ENCODE results near the gene TANK. TPM values are rescaled to one million over a fixed set of nuclear protein-coding genes. Genes with fewer than 3 reads are reported as not detected.

Gene TANK
- total RNA-seq, 1 experiment from 2014 or later = 24.5 TPM

- TF ChIP-seq, protein P1, sequence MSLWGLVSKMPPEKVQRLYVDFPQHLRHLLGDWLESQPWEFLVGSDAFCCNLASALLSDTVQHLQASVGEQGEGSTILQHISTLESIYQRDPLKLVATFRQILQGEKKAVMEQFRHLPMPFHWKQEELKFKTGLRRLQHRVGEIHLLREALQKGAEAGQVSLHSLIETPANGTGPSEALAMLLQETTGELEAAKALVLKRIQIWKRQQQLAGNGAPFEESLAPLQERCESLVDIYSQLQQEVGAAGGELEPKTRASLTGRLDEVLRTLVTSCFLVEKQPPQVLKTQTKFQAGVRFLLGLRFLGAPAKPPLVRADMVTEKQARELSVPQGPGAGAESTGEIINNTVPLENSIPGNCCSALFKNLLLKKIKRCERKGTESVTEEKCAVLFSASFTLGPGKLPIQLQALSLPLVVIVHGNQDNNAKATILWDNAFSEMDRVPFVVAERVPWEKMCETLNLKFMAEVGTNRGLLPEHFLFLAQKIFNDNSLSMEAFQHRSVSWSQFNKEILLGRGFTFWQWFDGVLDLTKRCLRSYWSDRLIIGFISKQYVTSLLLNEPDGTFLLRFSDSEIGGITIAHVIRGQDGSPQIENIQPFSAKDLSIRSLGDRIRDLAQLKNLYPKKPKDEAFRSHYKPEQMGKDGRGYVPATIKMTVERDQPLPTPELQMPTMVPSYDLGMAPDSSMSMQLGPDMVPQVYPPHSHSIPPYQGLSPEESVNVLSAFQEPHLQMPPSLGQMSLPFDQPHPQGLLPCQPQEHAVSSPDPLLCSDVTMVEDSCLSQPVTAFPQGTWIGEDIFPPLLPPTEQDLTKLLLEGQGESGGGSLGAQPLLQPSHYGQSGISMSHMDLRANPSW (CRISPR knock-in tag; conservative IDR thresholded peaks at IDR 0.05; ENCODE audit: low read depth) = no peak
- TF ChIP-seq, protein P2, sequence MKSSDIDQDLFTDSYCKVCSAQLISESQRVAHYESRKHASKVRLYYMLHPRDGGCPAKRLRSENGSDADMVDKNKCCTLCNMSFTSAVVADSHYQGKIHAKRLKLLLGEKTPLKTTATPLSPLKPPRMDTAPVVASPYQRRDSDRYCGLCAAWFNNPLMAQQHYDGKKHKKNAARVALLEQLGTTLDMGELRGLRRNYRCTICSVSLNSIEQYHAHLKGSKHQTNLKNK (CRISPR knock-in tag; IDR thresholded peaks at IDR 0.05) = no peak
- TF ChIP-seq SMAD3 (CRISPR knock-in tag; IDR thresholded peaks at IDR 0.05; ENCODE audit: borderline replicate concordance) (no peak), RELA (CRISPR knock-in tag; IDR thresholded peaks at IDR 0.05; ENCODE audit: borderline replicate concordance) (no peak), ETV6 (CRISPR knock-in tag; IDR thresholded peaks at IDR 0.05) (no peak), ZNF263 (CRISPR knock-in tag; IDR thresholded peaks at IDR 0.05; ENCODE audit: low read depth) (no peak), GRHL2 (CRISPR knock-in tag; IDR thresholded peaks at IDR 0.05; ENCODE audit: insufficient replicate concordance, severe bottlenecking) (no peak), ZBTB21 (CRISPR knock-in tag; IDR thresholded peaks at IDR 0.05; ENCODE audit: borderline replicate concordance) (no peak)
- TF ChIP-seq, protein P3, sequence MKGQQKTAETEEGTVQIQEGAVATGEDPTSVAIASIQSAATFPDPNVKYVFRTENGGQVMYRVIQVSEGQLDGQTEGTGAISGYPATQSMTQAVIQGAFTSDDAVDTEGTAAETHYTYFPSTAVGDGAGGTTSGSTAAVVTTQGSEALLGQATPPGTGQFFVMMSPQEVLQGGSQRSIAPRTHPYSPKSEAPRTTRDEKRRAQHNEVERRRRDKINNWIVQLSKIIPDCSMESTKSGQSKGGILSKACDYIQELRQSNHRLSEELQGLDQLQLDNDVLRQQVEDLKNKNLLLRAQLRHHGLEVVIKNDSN (CRISPR knock-in tag; IDR thresholded peaks at IDR 0.05) = no peak
Observed at GRCh38 chr2:161139098-161139987, 20.9 kb upstream of the TANK start (continued).

- ChIA-PET POLR2A (no interaction called here), CTCF (no interaction called here)
- DNase-seq (ENCODE audit: low spot score) (no peak), ATAC-seq (no peak)
- Mint-ChIP-seq H3K27me3 (ENCODE audit: low read depth) (no peaks in the 10 kb centered on the region), H3K9me3 (peaks cover 25% of the 10 kb centered on the region), H3K27ac (no peak overlapping the region), H3K4me3 (no peak overlapping the region), H3K4me1 (peaks cover 8% of the 10 kb centered on the region), H3K36me3 (no peaks in the 10 kb centered on the region)
- TF ChIP-seq ZNF317 (CRISPR knock-in tag; IDR thresholded peaks at IDR 0.05; ENCODE audit: borderline replicate concordance, low read depth) (no peak), SP1 (CRISPR knock-in tag; conservative IDR thresholded peaks at IDR 0.05) (no peak), ZNF263 (CRISPR knock-in tag; IDR thresholded peaks at IDR 0.05; ENCODE audit: low read depth) (no peak), ARID4B (CRISPR knock-in tag; IDR thresholded peaks at IDR 0.05; ENCODE audit: borderline replicate concordance) (no peak), SMAD4 (CRISPR knock-in tag; IDR thresholded peaks at IDR 0.05) (no peak), ETV6 (CRISPR knock-in tag; IDR thresholded peaks at IDR 0.05) (no peak), ESRRA (CRISPR knock-in tag; IDR thresholded peaks at IDR 0.05; ENCODE audit: borderline replicate concordance) (no peak), ZNF423 (CRISPR knock-in tag; IDR thresholded peaks at IDR 0.05) (no peak), NFE2L1 (CRISPR knock-in tag; IDR thresholded peaks at IDR 0.05) (no peak), ZNF281 (CRISPR knock-in tag; IDR thresholded peaks at IDR 0.05) (no peak), NR2C2 (CRISPR knock-in tag; IDR thresholded peaks at IDR 0.05) (no peak)
- TF ChIP-seq, protein P4, sequence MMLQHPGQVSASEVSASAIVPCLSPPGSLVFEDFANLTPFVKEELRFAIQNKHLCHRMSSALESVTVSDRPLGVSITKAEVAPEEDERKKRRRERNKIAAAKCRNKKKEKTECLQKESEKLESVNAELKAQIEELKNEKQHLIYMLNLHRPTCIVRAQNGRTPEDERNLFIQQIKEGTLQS (CRISPR knock-in tag; conservative IDR thresholded peaks at IDR 0.05) = no peak
- TF ChIP-seq, protein P5, sequence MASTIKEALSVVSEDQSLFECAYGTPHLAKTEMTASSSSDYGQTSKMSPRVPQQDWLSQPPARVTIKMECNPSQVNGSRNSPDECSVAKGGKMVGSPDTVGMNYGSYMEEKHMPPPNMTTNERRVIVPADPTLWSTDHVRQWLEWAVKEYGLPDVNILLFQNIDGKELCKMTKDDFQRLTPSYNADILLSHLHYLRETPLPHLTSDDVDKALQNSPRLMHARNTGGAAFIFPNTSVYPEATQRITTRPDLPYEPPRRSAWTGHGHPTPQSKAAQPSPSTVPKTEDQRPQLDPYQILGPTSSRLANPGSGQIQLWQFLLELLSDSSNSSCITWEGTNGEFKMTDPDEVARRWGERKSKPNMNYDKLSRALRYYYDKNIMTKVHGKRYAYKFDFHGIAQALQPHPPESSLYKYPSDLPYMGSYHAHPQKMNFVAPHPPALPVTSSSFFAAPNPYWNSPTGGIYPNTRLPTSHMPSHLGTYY (CRISPR knock-in tag; IDR thresholded peaks at IDR 0.05) = no peak
- TF ChIP-seq, protein P6, sequence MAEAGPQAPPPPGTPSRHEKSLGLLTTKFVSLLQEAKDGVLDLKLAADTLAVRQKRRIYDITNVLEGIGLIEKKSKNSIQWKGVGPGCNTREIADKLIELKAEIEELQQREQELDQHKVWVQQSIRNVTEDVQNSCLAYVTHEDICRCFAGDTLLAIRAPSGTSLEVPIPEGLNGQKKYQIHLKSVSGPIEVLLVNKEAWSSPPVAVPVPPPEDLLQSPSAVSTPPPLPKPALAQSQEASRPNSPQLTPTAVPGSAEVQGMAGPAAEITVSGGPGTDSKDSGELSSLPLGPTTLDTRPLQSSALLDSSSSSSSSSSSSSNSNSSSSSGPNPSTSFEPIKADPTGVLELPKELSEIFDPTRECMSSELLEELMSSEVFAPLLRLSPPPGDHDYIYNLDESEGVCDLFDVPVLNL (CRISPR knock-in tag; IDR thresholded peaks at IDR 0.05; ENCODE audit: borderline replicate concordance, low read depth) = no peak
Observed at GRCh38 chr2:161141033-161141432, 19.2 kb upstream of the TANK start.

Measured in WTC11 (cell line).